Hepatocyte (in vitro differentiated cells): ENCODE data around the gene KSR1. TPM values are rescaled to one million over a fixed set of nuclear protein-coding genes. Genes with fewer than 3 reads are reported as not detected.
"Not testable (repeated sequence)": the region's sequence is repeated elsewhere in the genome, so short reads cannot be mapped to it uniquely, and the experiment has no call there.

Experiments
- DNase-seq: peaks from one replicate; pipeline ENCODE4 v3.0.0-alpha.2; 2016; ENCODE audit warnings: low spot score
- H2AFZ ChIP-seq: fragments of 200-600 bp; sonication (generic); 2 replicates; pipeline ENCODE4 v1.6.0; 2016; ENCODE audit warnings: antibody characterized with exemption, mild to moderate bottlenecking
- H3K27ac ChIP-seq: fragments of 200-600 bp; sonication (generic); 2 replicates; pipeline ENCODE4 v1.5.1; 2016; ENCODE audit warnings: mild to moderate bottlenecking
- H3K27me3 ChIP-seq: fragments of 200-600 bp; sonication (generic); 2 replicates; pipeline ENCODE4 v1.6.1; 2016
- H3K36me3 ChIP-seq: fragments of 200-600 bp; sonication (generic); replicated peaks from 2 replicates; pipeline ENCODE4 v1.5.1; 2016; ENCODE audit warnings: low read depth; ENCODE audit not compliant: insufficient read depth
- H3K4me1 ChIP-seq: fragments of 200-600 bp; sonication (generic); 2 replicates; pipeline ENCODE4 v1.5.1; 2016; ENCODE audit warnings: mild to moderate bottlenecking, moderate library complexity; ENCODE audit not compliant: insufficient read depth
- H3K4me2 ChIP-seq: fragments of 200-600 bp; sonication (generic); 2 replicates; pipeline ENCODE4 v1.6.0; 2016
- H3K4me3 ChIP-seq: fragments of 200-600 bp; sonication (generic); 2 replicates; pipeline ENCODE4 v1.5.1; 2016; ENCODE audit warnings: mild to moderate bottlenecking
- H3K79me2 ChIP-seq: fragments of 200-600 bp; sonication (generic); 2 replicates; pipeline ENCODE4 v1.6.0; 2017; ENCODE audit warnings: mild to moderate bottlenecking
- H3K9me2 ChIP-seq: fragments of 200-600 bp; sonication (generic); replicated peaks from 2 replicates; pipeline ENCODE4 v1.6.0; 2017; ENCODE audit warnings: mild to moderate bottlenecking; ENCODE audit not compliant: insufficient read depth
- H3K9me3 ChIP-seq: fragments of 200-600 bp; sonication (generic); 2 replicates; pipeline ENCODE4 v1.5.1; 2016; ENCODE audit warnings: low read depth, mild to moderate bottlenecking
- H4K20me1 ChIP-seq: fragments of 200-600 bp; sonication (generic); 2 replicates; pipeline ENCODE4 v1.6.0; 2016; ENCODE audit warnings: mild to moderate bottlenecking; ENCODE audit not compliant: insufficient read depth, poor library complexity, severe bottlenecking
- EZH2 ChIP-seq: fragments of 200-600 bp; sonication (generic); IDR thresholded peaks from 2 replicates; pipeline ENCODE4 v1.6.1; 2016; ENCODE audit warnings: antibody characterized with exemption, mild to moderate bottlenecking, borderline replicate concordance
- EZH2phosphoT487 ChIP-seq: fragments of 200-600 bp; sonication (generic); IDR thresholded peaks from one replicate; pipeline ENCODE4 v1.6.1; 2018; ENCODE audit warnings: antibody characterized with exemption, mild to moderate bottlenecking, low read depth, moderate library complexity; ENCODE audit not compliant: unreplicated experiment, severe bottlenecking
- WGBS: methylation state at CpG from one replicate; pipeline ENCODE4 v1.1.6; 2016; ENCODE audit warnings: low lambda C conversion rate; ENCODE audit errors: missing lambda C conversion rate; 5-methylcytosine and 5-hydroxymethylcytosine counted together
- polyA plus RNA-seq: library from polyadenylated mRNA; unstranded; fragments of >200 nt; fragmentation: Nextera tagmentation; extraction: Ambion mirVana; gene quantifications from 2 replicates; pipeline ENCODE4 v1.2.1, GENCODE V29; 2016
- total RNA-seq: library from RNA; depleted of rRNA; stranded (reverse); fragments of >200 nt; gene quantifications from 2 replicates; pipeline ENCODE4 v1.2.3, GENCODE V29; 2014
- TF ChIP-seq, protein P1 (sequence below): fragments of 200-600 bp; sonication (generic); IDR thresholded peaks from 2 replicates; pipeline ENCODE4 v1.5.1; 2016; ENCODE audit warnings: antibody characterized with exemption, mild to moderate bottlenecking; ENCODE audit not compliant: poor library complexity

The KSR1 gene
- total and polyA plus RNA-seq, 2 experiments from 2014 or later: 16.2 to 32.6 TPM

DNA sequence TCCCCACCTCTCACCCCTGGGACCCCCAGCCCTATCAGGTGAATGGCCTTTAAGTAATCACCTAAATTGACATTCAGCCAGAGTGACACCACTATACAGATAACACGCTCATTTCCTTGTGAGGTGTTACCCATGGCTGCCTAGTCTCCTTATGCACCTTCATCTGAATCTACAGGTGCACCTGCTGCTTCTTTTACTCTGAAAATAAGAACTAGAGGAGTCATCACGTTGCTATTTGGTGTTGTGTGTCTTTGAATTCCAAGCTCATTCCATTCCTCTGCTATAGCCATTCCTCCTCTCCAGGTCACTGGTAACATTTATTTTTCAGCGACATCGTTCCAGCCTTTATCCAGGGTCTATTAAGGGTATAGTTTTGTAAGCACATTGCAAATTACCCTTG, 184.5 kb downstream of the KSR1 start:
- no peaks in the 10 kb centered on the region for H3K79me2 ChIP-seq
- H3K4me3 ChIP-seq: no peak overlapping the region
- no peaks in the 10 kb centered on the region for H3K9me2 ChIP-seq
- H4K20me1 ChIP-seq: no peaks in the 10 kb centered on the region
- TF ChIP-seq, protein P1, sequence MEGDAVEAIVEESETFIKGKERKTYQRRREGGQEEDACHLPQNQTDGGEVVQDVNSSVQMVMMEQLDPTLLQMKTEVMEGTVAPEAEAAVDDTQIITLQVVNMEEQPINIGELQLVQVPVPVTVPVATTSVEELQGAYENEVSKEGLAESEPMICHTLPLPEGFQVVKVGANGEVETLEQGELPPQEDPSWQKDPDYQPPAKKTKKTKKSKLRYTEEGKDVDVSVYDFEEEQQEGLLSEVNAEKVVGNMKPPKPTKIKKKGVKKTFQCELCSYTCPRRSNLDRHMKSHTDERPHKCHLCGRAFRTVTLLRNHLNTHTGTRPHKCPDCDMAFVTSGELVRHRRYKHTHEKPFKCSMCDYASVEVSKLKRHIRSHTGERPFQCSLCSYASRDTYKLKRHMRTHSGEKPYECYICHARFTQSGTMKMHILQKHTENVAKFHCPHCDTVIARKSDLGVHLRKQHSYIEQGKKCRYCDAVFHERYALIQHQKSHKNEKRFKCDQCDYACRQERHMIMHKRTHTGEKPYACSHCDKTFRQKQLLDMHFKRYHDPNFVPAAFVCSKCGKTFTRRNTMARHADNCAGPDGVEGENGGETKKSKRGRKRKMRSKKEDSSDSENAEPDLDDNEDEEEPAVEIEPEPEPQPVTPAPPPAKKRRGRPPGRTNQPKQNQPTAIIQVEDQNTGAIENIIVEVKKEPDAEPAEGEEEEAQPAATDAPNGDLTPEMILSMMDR: no peak
- TF ChIP-seq EZH2phosphoT487: no peak
- TF ChIP-seq EZH2: no peak
- DNase-seq: no peak
- no peaks in the 10 kb centered on the region for H3K4me1 ChIP-seq
- H3K27me3 ChIP-seq: no peaks in the 10 kb centered on the region
- H2AFZ ChIP-seq: no peak overlapping the region
- H3K27ac ChIP-seq: no peak overlapping the region
- 75% methylated on average over 4 of the region's 4 CpGs for WGBS
- H3K9me3 ChIP-seq: no peaks in the 10 kb centered on the region
- H3K36me3 ChIP-seq: no peaks in the 10 kb centered on the region
- no peak overlapping the region for H3K4me2 ChIP-seq

DNA sequence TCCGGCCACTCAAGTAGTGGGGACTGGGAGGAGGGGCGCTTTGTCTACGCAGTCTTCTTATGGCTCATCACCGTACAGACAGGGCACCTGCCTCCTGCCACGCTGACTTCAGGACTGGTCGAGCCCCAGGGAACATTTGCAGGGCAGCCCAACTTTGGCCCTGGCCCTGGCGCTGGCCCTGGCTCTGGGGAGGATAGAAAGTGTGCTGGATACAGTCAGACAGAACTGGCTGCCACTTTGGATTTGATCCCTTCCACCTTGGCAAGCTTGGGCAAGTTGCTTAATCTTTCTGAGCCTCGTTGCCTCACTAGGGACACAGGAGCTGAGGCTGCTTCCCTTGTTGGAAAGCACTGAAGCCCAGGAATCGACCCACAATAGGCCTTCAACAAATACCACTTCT, 188.3 kb downstream of the KSR1 start:
- Histone ChIP-seq H3K27me3 (no peaks in the 10 kb centered on the region), H3K9me3 (no peaks in the 10 kb centered on the region), H3K27ac (no peak overlapping the region), H3K4me3 (no peak overlapping the region), H4K20me1 (no peaks in the 10 kb centered on the region), H2AFZ (no peak overlapping the region), H3K9me2 (no peaks in the 10 kb centered on the region), H3K4me1 (no peaks in the 10 kb centered on the region), H3K36me3 (no peaks in the 10 kb centered on the region), H3K4me2 (no peak overlapping the region), H3K79me2 (no peaks in the 10 kb centered on the region)
- DNase-seq: no peak
- TF ChIP-seq, protein P1: no peak
- TF ChIP-seq EZH2: no peak
- no peak for TF ChIP-seq EZH2phosphoT487
- 85% methylated on average over 9 of the region's 9 CpGs for WGBS

DNA sequence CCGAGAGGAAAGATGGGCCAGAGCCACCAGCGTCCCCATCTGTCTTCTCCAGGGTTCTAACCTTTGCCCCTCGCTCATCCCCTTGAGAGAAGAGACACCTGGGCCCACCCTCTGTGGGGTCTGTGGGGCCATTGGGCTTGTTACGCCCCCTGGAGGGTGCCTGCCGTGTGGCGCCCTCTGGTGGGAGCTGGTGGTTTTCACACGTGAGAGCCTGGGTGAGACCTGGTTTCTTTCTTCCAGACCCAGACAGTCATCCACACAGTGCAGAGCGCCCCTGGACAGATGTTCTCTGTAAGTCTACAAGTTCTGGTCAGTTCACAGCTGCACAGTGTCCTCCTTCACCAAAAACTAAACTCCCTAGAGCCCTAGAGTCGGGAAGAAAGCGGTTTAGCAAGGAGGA, 189.4 kb downstream of the KSR1 start:
- not testable (repeated sequence) for H3K9me3 ChIP-seq, H3K36me3 ChIP-seq, H3K27ac ChIP-seq, H3K27me3 ChIP-seq, DNase-seq, H3K4me3 ChIP-seq, H3K79me2 ChIP-seq, H3K4me2 ChIP-seq, H3K4me1 ChIP-seq, H2AFZ ChIP-seq, H3K9me2 ChIP-seq, H4K20me1 ChIP-seq
- WGBS: 79% methylated on average over 3 of the region's 10 CpGs

DNA sequence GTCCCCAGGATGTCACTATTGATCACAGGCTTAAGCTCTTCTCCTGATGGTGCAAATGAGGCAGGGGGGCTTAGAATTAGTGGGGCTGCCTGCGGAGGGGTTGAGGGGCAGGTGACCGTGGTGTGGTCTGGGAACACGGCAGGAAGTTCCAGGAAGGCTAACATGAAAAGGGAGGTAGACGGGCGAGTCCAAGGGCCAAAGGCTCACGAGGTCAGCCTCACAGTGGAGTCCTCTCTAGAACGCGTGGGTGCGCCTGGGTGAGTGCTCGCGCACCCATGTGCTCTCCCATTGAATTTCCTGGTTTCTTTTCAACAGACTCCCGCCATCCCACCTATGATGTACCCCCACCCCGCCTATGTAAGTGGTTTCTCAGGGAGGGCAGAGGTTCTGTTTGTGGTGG, 190.0 kb downstream of the KSR1 start:
- H3K4me3 ChIP-seq: no peak overlapping the region
- H3K9me3 ChIP-seq: no peaks in the 10 kb centered on the region
- H2AFZ ChIP-seq: no peak overlapping the region
- H3K79me2 ChIP-seq: no peaks in the 10 kb centered on the region
- DNase-seq: no peak
- H3K36me3 ChIP-seq: no peaks in the 10 kb centered on the region
- H4K20me1 ChIP-seq: no peaks in the 10 kb centered on the region
- no peaks in the 10 kb centered on the region for H3K4me1 ChIP-seq
- H3K4me2 ChIP-seq: no peak overlapping the region
- TF ChIP-seq, protein P1: no peak
- no peak for TF ChIP-seq EZH2phosphoT487
- TF ChIP-seq EZH2: no peak
- H3K27me3 ChIP-seq: no peaks in the 10 kb centered on the region
- H3K27ac ChIP-seq: no peak overlapping the region
- 97% methylated on average over 13 of the region's 13 CpGs for whole genome bisulfite sequencing
- H3K9me2 ChIP-seq: no peaks in the 10 kb centered on the region
